A549 (cell line): ENCODE data around the gene COG7.

Experiments
- CBX8 ChIP-seq: fragments of 200-600 bp; sonication (generic); IDR thresholded peaks from 2 replicates; pipeline ENCODE4 v1.6.1; 2016
- CEBPB ChIP-seq, 2 experiments: fragments of >200 bp in 1 of 2; sonication (Bioruptor Twin) in 1 of 2; formaldehyde crosslinking in 1 of 2; IDR thresholded peaks; 2 replicates each; pipeline ENCODE4 v1.6.1; 2012 to 2016
- CTCF ChIP-seq: fragments of >200 bp; sonication (Bioruptor Twin); formaldehyde crosslinking; IDR thresholded peaks from 3 replicates; pipeline ENCODE4 v1.5.1; 2016
- EP300 ChIP-seq, 2 experiments: fragments of >200 bp; sonication (Bioruptor Twin); formaldehyde crosslinking; IDR thresholded peaks; 2 replicates in 1 of 2; 3 replicates in 1 of 2; pipeline ENCODE4 v1.6.1; 2016 to 2017
- HOXB5 ChIP-seq: fragments of 250-450 bp; sonication (Bioruptor Pico); IDR thresholded peaks from 2 replicates; pipeline ENCODE4 v1.5.0; 2020; ENCODE audit warnings: mild to moderate bottlenecking, moderate library complexity
- JUN ChIP-seq, 2 experiments: fragments of >200 bp; sonication (Bioruptor Twin); formaldehyde crosslinking; IDR thresholded peaks; 2 replicates in 1 of 2; 3 replicates in 1 of 2; pipeline ENCODE4 v1.6.1; 2016 to 2017
- KDM1A ChIP-seq: fragments of 200-600 bp; sonication (generic); IDR thresholded peaks from 2 replicates; pipeline ENCODE4 v1.6.1; 2016; ENCODE audit warnings: low read depth, mild to moderate bottlenecking
- MYC ChIP-seq: IDR thresholded peaks from 2 replicates; pipeline ENCODE4 v1.6.1; 2012; ENCODE audit warnings: mild to moderate bottlenecking, inconsistent platforms, low read length, improper control_type of control experiment, borderline replicate concordance
- NR3C1 ChIP-seq: fragments of >200 bp; sonication (Bioruptor Twin); formaldehyde crosslinking; IDR thresholded peaks from 3 replicates; pipeline ENCODE4 v1.6.1; 2017
- POLR2A ChIP-seq: IDR thresholded peaks from 2 replicates; pipeline ENCODE4 v1.6.1; 2012; ENCODE audit warnings: mild to moderate bottlenecking, low read length
- POLR2AphosphoS2 ChIP-seq: conservative IDR thresholded peaks from 2 replicates; pipeline ENCODE4 v1.6.1; 2012; ENCODE audit warnings: low read length, improper control_type of control experiment, inconsistent platforms
- RFX5 ChIP-seq: fragments of 450-650 bp; IDR thresholded peaks from 2 replicates; pipeline ENCODE4 v1.7.1; 2014; ENCODE audit warnings: antibody characterized with exemption, mild to moderate bottlenecking, moderate library complexity
- TF ChIP-seq, protein P1 (sequence below): fragments of 450-650 bp; IDR thresholded peaks from 2 replicates; pipeline ENCODE4 v1.6.1; 2014; ENCODE audit warnings: antibody characterized with exemption
- TF ChIP-seq, protein P2 (sequence below): fragments of 200-600 bp; sonication (generic); IDR thresholded peaks from 2 replicates; pipeline ENCODE4 v1.6.1; 2016; ENCODE audit warnings: antibody characterized with exemption, mild to moderate bottlenecking, moderate library complexity

DNA sequence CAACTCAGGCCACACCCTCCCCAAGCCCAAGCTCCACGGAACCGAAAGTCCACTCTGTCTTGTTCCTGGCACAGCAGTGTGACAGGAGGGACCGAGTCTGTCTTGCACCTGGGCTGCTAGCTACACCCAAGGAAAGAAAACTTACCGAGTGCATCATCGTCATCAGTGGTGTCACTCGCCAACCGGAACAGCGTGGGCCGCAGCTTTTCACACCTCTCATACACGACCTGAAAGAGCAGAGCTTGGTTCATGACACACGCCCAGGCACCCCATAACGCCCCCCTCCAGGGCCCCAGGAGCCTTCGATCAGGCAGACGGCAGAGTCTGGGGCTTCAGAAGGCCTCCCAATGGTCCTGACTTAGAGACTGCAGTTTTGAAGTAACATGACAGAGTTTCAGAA lies 29.8 kb upstream of the COG7 start:
- no peak for TF ChIP-seq CTCF
- TF ChIP-seq, protein P1, sequence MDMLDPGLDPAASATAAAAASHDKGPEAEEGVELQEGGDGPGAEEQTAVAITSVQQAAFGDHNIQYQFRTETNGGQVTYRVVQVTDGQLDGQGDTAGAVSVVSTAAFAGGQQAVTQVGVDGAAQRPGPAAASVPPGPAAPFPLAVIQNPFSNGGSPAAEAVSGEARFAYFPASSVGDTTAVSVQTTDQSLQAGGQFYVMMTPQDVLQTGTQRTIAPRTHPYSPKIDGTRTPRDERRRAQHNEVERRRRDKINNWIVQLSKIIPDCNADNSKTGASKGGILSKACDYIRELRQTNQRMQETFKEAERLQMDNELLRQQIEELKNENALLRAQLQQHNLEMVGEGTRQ = no peak
- no peak for TF ChIP-seq NR3C1
- no peak for TF ChIP-seq CEBPB (IDR thresholded peaks at IDR 0.05)
- no peak for TF ChIP-seq HOXB5 (CRISPR knock-in tag)
- no peak for TF ChIP-seq POLR2A
- no peak for TF ChIP-seq MYC
- no peak for TF ChIP-seq KDM1A
- no peak for TF ChIP-seq RFX5
- TF ChIP-seq CBX8 = no peak
- TF ChIP-seq JUN (IDR thresholded peaks at IDR 0.05) = no peak
- TF ChIP-seq, protein P2, sequence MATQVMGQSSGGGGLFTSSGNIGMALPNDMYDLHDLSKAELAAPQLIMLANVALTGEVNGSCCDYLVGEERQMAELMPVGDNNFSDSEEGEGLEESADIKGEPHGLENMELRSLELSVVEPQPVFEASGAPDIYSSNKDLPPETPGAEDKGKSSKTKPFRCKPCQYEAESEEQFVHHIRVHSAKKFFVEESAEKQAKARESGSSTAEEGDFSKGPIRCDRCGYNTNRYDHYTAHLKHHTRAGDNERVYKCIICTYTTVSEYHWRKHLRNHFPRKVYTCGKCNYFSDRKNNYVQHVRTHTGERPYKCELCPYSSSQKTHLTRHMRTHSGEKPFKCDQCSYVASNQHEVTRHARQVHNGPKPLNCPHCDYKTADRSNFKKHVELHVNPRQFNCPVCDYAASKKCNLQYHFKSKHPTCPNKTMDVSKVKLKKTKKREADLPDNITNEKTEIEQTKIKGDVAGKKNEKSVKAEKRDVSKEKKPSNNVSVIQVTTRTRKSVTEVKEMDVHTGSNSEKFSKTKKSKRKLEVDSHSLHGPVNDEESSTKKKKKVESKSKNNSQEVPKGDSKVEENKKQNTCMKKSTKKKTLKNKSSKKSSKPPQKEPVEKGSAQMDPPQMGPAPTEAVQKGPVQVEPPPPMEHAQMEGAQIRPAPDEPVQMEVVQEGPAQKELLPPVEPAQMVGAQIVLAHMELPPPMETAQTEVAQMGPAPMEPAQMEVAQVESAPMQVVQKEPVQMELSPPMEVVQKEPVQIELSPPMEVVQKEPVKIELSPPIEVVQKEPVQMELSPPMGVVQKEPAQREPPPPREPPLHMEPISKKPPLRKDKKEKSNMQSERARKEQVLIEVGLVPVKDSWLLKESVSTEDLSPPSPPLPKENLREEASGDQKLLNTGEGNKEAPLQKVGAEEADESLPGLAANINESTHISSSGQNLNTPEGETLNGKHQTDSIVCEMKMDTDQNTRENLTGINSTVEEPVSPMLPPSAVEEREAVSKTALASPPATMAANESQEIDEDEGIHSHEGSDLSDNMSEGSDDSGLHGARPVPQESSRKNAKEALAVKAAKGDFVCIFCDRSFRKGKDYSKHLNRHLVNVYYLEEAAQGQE = no peak
- TF ChIP-seq POLR2AphosphoS2 = no peak
- no peak for TF ChIP-seq EP300 (IDR thresholded peaks at IDR 0.05)
